Ectodermal cell (in vitro differentiated cells): ENCODE results near the gene COL6A1.

Source experiments
- H3K27ac ChIP-seq: 2 replicates; pipeline ENCODE4 v1.7.0; 2013; ENCODE audit warnings: mild to moderate bottlenecking, low read depth, low read length; ENCODE audit not compliant: insufficient read depth, poor library complexity, severe bottlenecking
- H3K27me3 ChIP-seq: 2 replicates; pipeline ENCODE4 v1.7.0; 2013; ENCODE audit warnings: mild to moderate bottlenecking, low read length; ENCODE audit not compliant: insufficient read depth, control insufficient read depth, poor library complexity, severe bottlenecking
- H3K36me3 ChIP-seq: one replicate; pipeline ENCODE4 v1.7.0; 2013; ENCODE audit warnings: low read length; ENCODE audit not compliant: control insufficient read depth, insufficient read depth
- H3K4me1 ChIP-seq: one replicate; pipeline ENCODE4 v1.7.0; 2013; ENCODE audit warnings: low read length; ENCODE audit not compliant: control insufficient read depth, insufficient read depth
- H3K4me3 ChIP-seq: 2 replicates; pipeline ENCODE4 v1.7.0; 2013; ENCODE audit warnings: low read depth, low read length, control low read depth; ENCODE audit not compliant: insufficient read depth
- H3K9me3 ChIP-seq: 2 replicates; pipeline ENCODE4 v1.7.0; 2013; ENCODE audit warnings: mild to moderate bottlenecking, low read length, moderate library complexity; ENCODE audit not compliant: control insufficient read depth
- WGBS, 2 experiments: methylation state at CpG; one replicate each; pipeline ENCODE4 v1.1.7; 2013; ENCODE audit warnings: missing lambda C conversion rate in 2 of 2; 5-methylcytosine and 5-hydroxymethylcytosine counted together

The COL6A1 gene

DNA sequence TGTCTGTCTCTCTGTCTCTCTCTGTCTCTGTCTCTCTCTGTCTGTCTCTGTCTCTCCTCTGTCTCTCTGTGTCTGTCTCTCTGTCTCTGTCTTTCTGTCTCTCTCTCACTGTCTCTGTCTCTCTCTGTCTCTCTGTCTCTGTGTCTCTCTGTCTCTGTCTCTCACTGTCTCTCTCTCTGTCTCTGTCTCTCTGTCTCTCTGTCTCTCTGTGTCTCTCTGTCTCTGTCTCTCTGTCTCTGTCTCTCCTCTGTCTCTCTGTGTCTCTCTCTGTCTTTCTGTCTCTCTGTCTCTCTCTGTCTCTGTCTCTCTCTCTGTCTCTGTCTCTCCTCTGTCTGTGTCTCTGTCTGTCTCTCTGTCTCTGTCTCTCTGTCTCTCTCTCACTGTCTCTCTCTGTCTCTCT lies 873 bp upstream of the COL6A1 start:
- Histone ChIP-seq H3K27me3 (peaks cover 55% of the 10 kb centered on the region), H3K4me3 (no peak overlapping the region), H3K4me1 (peaks cover 7% of the 10 kb centered on the region), H3K27ac (no peak overlapping the region), H3K9me3 (no peaks in the 10 kb centered on the region), H3K36me3 (no peaks in the 10 kb centered on the region)

DNA sequence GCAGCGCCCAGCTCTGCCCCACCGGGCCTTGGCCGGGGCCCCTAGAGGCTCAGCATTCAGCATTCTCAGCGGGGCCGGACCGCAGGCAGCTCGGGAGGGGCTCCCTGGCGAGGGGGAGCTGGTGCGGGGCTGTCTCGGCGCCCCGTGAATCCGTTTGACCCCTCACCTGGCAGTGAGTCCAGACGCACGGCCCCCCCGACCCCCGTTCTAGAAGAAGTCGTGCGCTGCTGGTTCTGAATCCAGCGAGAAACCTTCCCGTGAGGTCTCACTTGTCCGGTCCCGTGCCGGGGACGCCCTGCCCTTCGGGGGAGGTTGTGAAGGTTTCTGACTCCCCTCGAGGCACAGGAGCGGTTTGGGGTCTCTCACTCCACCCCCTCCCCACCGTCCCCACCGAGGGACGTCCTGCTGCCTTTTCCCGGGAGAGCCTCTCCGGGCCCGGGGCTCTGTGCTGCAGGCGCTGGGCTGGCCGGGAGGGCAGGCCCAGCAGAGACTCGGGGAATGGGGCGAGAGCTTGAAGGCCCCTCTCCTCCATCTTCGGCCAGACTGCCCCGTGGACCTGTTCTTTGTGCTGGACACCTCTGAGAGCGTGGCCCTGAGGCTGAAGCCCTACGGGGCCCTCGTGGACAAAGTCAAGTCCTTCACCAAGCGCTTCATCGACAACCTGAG lies 655 bp downstream of the COL6A1 start:
- no peaks in the 10 kb centered on the region for H3K9me3 ChIP-seq
- WGBS, 2 experiments, result 4% methylated on average over 45 of the region's 45 CpGs
- H3K36me3 ChIP-seq, result no peaks in the 10 kb centered on the region
- H3K27ac ChIP-seq, result no peak overlapping the region
- peaks cover 7% of the 10 kb centered on the region for H3K4me1 ChIP-seq
- peaks cover 41% of the 10 kb centered on the region for H3K27me3 ChIP-seq
- H3K4me3 ChIP-seq, result peak overlapping the region; percentile 40

DNA sequence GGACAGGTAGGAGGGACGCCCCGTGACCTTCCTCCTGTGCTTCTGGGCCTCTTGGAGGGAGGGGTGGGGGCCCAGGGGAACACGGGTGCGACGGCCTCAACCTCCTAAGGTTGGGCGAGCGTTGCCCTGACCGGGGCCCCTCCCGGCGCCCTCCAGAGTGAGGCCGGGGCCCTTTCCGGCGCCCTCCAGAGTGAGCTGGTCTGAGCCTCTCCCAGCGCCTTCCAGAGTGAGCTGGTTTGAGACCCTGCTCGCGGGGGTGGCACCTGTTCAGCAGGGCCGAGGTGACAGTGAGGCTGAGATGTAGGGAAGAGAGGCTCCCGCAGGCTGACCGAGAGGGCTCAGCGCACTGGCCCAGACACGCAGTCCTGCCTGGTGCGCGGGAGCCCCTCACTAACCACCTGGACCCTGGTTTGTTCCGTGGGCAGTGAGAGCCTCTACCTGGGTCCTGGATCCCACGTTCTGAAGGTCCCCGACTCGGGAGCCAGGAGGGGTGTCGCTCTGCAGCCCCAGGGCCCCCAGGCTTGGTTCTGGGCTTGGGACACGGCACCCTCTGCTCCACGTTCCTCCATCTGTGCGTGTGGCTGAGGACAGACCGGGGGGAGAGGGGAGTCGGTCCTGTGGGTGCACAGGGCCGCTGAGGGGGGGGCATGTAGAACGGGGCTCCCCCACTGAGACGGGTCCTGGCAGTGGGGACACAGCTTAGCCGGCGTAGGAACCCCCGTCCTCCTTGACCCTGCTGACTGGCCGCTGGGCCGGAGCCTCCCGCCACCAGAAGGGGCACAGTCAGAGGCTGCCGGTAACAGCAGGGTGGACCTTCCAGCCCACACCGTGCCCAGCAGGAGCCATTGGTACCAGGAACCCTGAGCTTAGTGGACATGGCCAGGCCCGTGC lies 1.4 kb downstream of the COL6A1 start:
- H3K27ac ChIP-seq, result no peak overlapping the region
- 48 to 49% methylated on average over 45 of the region's 45 CpGs for WGBS, 2 experiments
- peaks cover 41% of the 10 kb centered on the region for H3K27me3 ChIP-seq
- H3K9me3 ChIP-seq, result no peaks in the 10 kb centered on the region
- peaks cover 7% of the 10 kb centered on the region for H3K4me1 ChIP-seq
- peak overlapping the region; percentile 40 for H3K4me3 ChIP-seq
- H3K36me3 ChIP-seq, result no peaks in the 10 kb centered on the region

DNA sequence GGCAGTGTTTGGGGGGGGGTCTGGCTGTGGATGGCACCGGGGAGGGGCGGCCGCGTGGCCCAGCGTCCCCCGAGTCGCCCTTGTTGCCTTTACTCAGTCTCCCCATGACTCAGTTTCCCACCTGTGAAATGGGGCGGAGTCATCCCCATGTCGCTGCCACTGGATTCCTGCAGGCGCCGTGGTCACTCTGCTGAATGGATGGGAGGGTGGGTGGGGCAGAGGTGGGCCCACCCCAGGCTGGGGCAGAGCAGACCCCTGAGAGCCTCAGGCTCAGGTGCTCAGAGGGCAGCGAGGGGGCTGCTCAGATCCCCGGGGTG lies 2.0 kb downstream of the COL6A1 start:
- no peaks in the 10 kb centered on the region for H3K9me3 ChIP-seq
- 93 to 94% methylated on average over 13 of the region's 13 CpGs for WGBS, 2 experiments
- H3K27ac ChIP-seq, result no peak overlapping the region
- no peak overlapping the region for H3K4me3 ChIP-seq
- H3K4me1 ChIP-seq, result peaks cover 7% of the 10 kb centered on the region
- H3K36me3 ChIP-seq, result no peaks in the 10 kb centered on the region
- peaks cover 41% of the 10 kb centered on the region for H3K27me3 ChIP-seq

DNA sequence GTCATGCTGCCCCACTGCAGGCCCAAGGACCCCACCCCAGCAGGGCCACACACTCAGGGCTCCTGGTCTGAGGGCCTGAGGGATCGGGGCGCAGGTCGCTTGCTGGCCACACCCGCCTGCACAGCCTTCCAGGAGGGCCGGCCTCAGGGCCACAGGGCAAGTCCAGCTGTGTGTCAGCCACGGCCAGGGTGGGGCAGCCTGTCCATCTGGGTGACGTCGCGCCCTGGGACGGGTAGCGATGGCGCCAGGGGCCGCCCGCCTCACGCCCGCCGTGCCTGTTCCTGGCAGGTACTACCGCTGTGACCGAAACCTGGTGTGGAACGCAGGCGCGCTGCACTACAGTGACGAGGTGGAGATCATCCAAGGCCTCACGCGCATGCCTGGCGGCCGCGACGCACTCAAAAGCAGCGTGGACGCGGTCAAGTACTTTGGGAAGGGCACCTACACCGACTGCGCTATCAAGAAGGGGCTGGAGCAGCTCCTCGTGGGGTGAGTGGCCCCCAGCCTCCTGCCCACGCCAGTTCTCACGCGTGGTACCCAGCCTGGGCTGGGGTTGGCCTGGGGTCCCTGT lies 2.5 kb downstream of the COL6A1 start:
- H3K27me3 ChIP-seq, result peaks cover 40% of the 10 kb centered on the region
- H3K36me3 ChIP-seq, result no peaks in the 10 kb centered on the region
- no peaks in the 10 kb centered on the region for H3K9me3 ChIP-seq
- no peak overlapping the region for H3K4me3 ChIP-seq
- peaks cover 7% of the 10 kb centered on the region for H3K4me1 ChIP-seq
- no peak overlapping the region for H3K27ac ChIP-seq
- 95 to 96% methylated on average over 38 of the region's 38 CpGs for WGBS, 2 experiments

DNA sequence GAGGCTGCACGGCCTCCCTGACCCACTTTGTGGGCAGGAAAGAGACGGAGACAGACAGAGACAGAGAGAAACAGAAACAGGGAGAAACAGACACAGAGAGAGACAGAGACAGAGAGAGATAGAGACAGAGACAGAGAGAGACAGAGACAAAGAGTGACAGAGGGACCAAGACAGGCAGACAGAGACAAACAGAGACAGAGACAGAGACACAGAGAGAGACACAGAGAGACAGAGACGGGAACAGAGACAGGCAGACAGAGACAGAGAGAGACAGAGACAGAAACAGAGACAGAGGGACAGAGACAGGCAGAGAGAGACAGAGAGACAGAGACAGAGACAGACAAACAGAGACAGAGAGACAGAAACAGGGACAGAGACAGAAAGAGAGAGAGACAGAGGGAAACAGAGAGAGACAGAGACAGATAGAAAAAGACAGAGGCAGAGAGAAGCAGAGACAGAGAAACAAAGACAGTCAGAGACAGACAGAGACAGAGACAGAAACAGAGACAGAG lies 3.1 kb downstream of the COL6A1 start:
- Histone ChIP-seq H3K4me1 (peaks cover 7% of the 10 kb centered on the region), H3K27ac (no peak overlapping the region), H3K36me3 (no peaks in the 10 kb centered on the region), H3K4me3 (no peak overlapping the region), H3K9me3 (no peaks in the 10 kb centered on the region), H3K27me3 (peaks cover 36% of the 10 kb centered on the region)
- 92 to 94% methylated on average over 3 of the region's 3 CpGs for WGBS, 2 experiments

DNA sequence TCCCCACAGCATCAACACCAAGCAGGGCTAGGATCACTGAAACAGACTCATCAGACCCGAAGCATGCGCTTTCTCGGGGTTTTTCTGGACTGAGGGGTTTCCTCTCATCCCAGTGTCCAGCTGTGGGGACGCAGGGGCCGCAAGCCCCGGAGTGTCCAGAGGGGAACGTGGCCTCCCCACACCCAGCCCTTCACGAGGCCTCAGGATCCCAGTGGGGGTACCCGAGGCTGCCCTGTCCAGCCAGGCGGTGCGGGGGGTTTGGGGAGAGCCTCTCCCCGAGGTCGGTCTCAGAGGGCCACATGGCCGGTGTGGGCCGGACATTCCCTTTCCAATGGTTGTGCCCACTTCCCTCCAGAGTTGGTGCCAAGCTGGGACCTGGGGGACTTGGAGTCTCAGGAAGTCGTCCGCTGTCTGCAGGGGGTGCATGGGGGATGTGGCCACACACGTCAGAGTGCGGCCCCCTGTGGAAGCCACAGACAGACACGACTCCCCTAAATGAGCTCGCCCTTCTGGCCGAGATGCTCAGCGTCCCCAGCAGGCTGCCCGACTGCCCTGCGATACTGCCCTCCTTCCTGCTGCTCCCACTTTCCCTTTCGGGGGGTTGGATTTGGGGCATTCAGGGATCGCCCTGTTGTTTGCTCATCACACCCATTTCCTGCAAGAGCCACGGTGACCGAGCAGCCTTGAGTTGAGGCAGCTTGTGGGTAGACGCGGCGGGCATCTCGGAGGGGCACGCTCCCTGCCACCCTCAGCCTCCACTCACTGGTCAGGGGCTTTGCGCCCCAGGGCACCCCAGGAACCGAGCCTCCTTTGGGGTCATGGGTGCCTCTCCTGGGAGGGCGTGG lies 4.1 kb downstream of the COL6A1 start:
- no peak overlapping the region for H3K4me3 ChIP-seq
- H3K4me1 ChIP-seq, result peaks cover 7% of the 10 kb centered on the region
- no peaks in the 10 kb centered on the region for H3K9me3 ChIP-seq
- 92 to 94% methylated on average over 37 of the region's 37 CpGs for WGBS, 2 experiments
- no peaks in the 10 kb centered on the region for H3K36me3 ChIP-seq
- no peak overlapping the region for H3K27ac ChIP-seq
- H3K27me3 ChIP-seq, result peaks cover 25% of the 10 kb centered on the region

DNA sequence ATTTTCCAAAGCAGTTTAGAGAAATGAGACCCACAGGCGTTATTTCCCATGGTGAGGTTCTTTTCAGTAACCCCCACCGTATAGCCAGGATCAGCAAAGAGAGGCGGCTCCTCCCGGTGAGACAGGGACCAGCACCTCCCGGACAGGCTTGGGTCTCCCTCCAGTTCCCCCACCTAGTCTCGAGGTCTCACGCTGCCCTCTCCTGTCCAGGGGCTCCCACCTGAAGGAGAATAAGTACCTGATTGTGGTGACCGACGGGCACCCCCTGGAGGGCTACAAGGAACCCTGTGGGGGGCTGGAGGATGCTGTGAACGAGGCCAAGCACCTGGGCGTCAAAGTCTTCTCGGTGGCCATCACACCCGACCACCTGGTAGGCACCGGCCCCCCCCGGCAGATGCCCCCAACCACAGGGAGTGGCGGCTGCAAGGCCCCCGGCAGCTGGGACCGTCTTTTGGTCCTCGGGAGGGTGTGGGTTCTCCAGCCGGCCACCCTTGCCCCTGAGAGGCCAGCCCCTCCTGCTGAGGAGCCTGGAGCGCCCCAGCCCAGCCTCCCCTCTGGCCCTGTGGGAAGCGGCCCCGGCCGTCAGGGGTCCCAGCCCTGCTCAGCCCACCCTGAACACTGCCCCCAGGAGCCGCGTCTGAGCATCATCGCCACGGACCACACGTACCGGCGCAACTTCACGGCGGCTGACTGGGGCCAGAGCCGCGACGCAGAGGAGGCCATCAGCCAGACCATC lies 4.9 kb downstream of the COL6A1 start:
- Histone ChIP-seq H3K27ac (no peak overlapping the region), H3K4me1 (peaks cover 7% of the 10 kb centered on the region), H3K36me3 (no peaks in the 10 kb centered on the region), H3K27me3 (peaks cover 21% of the 10 kb centered on the region), H3K9me3 (no peaks in the 10 kb centered on the region), H3K4me3 (no peak overlapping the region)
- 92 to 95% methylated on average over 36 of the region's 36 CpGs for WGBS, 2 experiments

DNA sequence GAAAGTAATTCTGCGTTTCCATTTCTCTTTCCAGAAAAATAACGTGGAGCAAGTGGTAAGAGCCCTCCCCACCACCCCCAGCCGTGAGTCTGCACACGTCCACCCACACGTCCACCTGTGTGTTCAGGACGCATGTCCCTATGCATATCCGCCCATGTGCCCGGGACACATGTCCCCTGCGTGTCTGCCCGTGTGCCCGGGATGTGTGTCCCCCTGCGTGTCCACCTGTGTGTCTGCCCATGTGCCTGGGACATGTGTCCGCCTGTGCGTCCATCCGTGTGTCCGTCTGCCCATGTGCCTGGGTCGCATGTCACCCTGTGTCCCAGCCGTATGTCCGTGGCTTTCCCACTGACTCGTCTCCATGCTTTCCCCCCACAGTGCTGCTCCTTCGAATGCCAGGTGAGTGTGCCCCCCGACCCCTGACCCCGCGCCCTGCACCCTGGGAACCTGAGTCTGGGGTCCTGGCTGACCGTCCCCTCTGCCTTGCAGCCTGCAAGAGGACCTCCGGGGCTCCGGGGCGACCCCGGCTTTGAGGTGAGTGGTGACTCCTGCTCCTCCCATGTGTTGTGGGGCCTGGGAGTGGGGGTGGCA lies 5.6 kb downstream of the COL6A1 start:
- WGBS, 2 experiments, result 93 to 96% methylated on average over 29 of the region's 29 CpGs
- peaks cover 6% of the 10 kb centered on the region for H3K4me1 ChIP-seq
- peaks cover 14% of the 10 kb centered on the region for H3K27me3 ChIP-seq
- H3K9me3 ChIP-seq, result no peaks in the 10 kb centered on the region
- H3K36me3 ChIP-seq, result no peaks in the 10 kb centered on the region
- no peak overlapping the region for H3K4me3 ChIP-seq
- no peak overlapping the region for H3K27ac ChIP-seq
